ENCODE measurements around the gene STK32C.

Gene STK32C

DNA sequence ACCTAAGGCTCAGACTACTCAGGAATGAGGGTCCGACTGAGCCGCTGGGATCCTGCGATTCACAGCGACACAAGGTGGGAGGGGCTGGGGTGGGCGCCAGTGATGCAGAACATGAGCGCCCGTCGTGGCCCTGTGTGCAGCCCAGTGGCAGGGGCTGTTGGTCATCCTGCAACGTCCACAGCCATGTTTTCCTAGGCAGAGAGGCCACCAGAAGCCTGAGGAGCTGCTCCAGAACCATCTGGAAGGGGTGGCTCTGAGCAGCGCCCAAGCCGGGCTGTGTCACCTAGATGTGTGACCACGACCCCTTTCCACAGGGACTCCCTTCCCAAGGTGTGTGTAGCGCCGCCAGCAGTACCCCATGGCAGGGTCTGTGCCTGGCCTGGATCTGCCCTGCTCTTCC, 96.5 kb downstream of the STK32C start:
- Mint-ChIP-seq H3K9me3 (peaks cover 15 to 17% of the 10 kb centered on the region in 2 donors), H3K36me3 (peaks cover 28% of the 10 kb centered on the region in 2 donors)

DNA sequence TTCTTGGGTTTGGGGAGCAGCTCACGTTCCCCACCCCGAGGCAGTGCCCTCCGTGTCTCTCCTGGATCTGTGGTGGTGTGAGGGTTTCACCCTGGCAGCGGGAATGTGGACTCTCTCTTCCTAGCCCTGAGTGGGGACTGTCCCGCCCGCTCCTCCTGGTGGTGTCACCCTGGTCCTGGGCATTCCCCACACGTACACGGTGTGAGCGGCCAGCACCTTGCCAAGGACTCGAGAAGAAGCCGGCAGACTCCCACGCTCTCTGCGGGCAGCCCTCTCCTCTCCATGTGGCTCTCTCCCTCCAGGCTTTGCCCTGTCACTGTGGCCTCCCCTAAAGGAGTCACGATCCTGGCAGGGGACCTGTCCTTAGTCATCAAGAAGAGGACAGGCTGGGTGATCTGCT, 97.0 kb downstream of the STK32C start:
- H3K27me3 Mint-ChIP-seq = no peaks in the 10 kb centered on the region
- no peak for ATAC-seq (replicated peaks)
- no peak overlapping the region for H3K4me3 Mint-ChIP-seq
- H3K4me1 Mint-ChIP-seq = peaks cover 7 to 12% of the 10 kb centered on the region in 2 donors
- H3K36me3 Mint-ChIP-seq = peaks cover 28% of the 10 kb centered on the region in 2 donors
- no peak for DNase-seq
- no peak overlapping the region for H3K27ac Mint-ChIP-seq
- peaks cover 15 to 17% of the 10 kb centered on the region in 2 donors for H3K9me3 Mint-ChIP-seq

More for the DNA sequence above, 96.5 kb downstream of the STK32C start:
- Mint-ChIP-seq H3K27ac (no peak overlapping the region), H3K4me3 (no peak overlapping the region), H3K4me1 (peaks cover 7 to 12% of the 10 kb centered on the region in 2 donors), H3K27me3 (no peaks in the 10 kb centered on the region)
- no peak for DNase-seq
- no peak for ATAC-seq (replicated peaks)

DNA sequence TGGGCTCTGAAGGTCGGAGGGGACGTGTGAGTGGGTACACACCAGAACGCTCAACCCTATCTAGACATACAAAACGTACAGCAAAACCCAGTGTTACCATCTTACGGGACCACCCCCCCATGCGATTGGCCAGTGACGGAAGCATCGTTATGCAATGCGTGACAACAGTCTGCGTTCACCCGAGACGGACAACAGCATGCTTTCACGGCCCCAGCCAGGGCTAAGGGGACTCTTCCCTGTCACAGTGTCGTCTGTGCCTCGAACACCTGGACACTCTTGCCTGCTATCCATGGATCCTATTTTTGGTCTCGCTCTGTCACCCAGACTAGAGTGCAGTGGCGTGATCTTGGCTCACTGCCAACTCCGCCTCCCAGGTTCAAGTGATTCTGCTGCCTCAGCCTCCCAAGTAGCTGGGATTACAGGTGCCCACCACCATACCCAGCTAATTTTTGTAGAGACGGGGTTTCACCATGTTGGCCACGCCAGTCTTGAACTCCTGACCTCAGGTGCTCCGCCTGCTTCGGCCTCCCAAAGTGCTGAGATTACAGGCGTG, 97.7 kb downstream of the STK32C start:
- Mint-ChIP-seq H3K4me3 (no peak overlapping the region), H3K36me3 (peaks cover 23 to 24% of the 10 kb centered on the region in 2 donors), H3K9me3 (peaks cover 8 to 11% of the 10 kb centered on the region in 2 donors), H3K4me1 (peaks cover 7 to 12% of the 10 kb centered on the region in 2 donors), H3K27me3 (no peaks in the 10 kb centered on the region), H3K27ac (no peak overlapping the region)
- ATAC-seq (replicated peaks) (no peak), DNase-seq (no peak)

DNA sequence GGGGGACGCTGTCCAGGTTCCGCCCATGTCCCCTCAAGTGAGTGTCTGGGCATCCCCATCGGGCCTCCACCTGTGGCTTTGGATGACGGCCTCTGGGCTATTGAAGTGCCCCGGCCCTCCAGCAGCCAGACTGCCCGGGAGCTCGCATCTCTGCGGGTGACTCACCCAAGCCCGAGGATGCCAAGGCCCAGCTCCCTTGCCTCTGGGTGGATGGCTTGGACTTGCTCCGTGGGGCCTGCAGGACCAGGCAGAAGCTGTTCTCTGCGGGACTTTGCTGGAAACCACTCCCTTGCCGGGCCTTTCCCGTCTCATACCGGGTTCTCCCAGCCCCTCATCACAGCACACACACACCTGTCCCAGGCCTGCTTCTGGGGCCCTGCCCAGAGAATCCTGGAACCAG, 98.6 kb downstream of the STK32C start:
- Mint-ChIP-seq H3K27me3 (no peaks in the 10 kb centered on the region), H3K4me1 (peaks cover 7 to 12% of the 10 kb centered on the region in 2 donors), H3K9me3 (peaks cover 7 to 8% of the 10 kb centered on the region in 2 donors), H3K27ac (no peak overlapping the region), H3K36me3 (peaks cover 19 to 23% of the 10 kb centered on the region in 2 donors), H3K4me3 (no peak overlapping the region)
- no peak for ATAC-seq (replicated peaks)
- no peak for DNase-seq

DNA sequence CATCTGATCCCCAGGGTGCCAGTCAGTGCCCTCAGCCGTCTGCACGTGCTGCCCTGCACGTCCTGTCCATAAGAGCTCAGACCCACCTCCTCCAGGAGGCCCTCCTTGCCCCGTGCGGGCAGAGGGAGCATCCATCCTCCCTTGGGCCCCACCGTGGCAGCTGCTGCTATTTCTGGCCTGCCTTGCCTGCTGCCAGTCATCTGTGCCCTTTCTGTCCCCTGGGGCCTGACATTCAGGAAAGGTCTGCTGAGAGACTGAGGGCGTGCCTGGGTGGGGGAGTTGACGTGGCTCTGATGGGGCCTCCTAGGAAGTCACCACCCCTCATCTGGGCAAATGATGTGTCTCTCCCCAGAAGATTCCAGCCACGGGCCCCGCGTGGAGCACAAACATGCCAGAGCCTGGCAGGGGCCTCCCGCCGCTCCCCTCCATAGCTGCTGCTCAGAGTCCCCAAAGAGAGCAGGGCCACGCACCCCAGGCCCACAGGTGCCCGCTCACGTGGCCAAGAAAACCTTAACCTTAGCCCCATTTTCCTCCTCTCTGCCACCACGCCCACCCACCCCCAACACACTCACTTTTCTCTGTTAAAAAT, 99.2 kb downstream of the STK32C start:
- ATAC-seq (replicated peaks) (peak; percentile 94), DNase-seq (peak; percentile 57)
- Mint-ChIP-seq H3K4me3 (peak overlapping the region in 1 of 2 donors; percentile 44), H3K9me3 (peaks cover 4% of the 10 kb centered on the region in 2 donors), H3K36me3 (peaks cover 16 to 19% of the 10 kb centered on the region in 2 donors), H3K4me1 (peaks cover 7 to 12% of the 10 kb centered on the region in 2 donors), H3K27me3 (no peaks in the 10 kb centered on the region), H3K27ac (no peak overlapping the region)

DNA sequence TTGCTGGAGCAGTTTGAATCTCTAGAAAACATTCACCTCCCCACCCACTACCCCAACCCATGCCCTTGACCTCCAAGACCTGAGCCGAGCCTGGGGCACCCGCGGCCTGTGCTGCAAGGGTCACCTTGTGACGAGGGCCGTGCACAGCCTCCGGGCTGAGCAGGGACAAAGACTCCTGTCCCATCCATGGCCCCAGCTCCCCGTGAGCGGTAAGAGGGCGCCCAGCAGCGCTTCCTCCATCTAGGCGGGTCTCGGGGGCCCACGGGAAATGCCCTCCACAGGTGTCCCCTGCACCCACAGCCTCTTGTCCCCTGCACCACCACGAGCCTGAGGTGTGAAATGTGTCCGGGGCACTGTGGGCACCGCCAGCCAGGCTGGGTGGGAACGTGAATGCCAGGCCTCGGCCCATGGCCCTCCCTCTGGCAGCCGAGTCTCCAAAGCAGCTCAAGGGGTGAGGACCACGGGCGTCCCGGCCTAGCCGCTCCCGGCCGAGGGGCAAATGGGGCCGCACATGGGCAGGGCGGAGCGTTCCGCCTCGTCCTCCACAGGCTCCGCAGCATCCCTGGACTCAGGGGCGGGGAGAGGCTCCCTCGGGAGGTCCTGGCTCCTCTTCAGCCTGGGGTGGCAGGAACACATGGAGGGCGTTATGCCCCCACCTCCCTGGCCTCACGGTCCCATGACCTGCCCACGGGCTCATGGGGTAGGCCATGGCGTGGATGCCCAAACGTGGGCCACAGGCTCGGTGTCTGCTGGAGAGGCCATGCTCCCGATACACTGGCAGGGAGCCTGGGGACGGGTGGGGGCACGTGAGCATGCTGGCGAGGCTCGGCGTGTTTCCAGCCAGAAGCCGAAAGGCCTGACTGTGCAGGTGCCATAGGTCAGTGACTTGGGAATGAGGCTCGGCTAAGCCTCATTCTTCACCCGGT, 100.0 kb downstream of the STK32C start:
- DNase-seq (no peak), ATAC-seq (replicated peaks) (no peak)
- no peak overlapping the region for H3K27ac Mint-ChIP-seq
- peaks cover 0 to 2% of the 10 kb centered on the region in 2 donors for H3K9me3 Mint-ChIP-seq
- H3K4me1 Mint-ChIP-seq = peaks cover 7 to 12% of the 10 kb centered on the region in 2 donors
- H3K36me3 Mint-ChIP-seq = peaks cover 12 to 15% of the 10 kb centered on the region in 2 donors
- H3K4me3 Mint-ChIP-seq = no peak overlapping the region
- H3K27me3 Mint-ChIP-seq = no peaks in the 10 kb centered on the region

DNA sequence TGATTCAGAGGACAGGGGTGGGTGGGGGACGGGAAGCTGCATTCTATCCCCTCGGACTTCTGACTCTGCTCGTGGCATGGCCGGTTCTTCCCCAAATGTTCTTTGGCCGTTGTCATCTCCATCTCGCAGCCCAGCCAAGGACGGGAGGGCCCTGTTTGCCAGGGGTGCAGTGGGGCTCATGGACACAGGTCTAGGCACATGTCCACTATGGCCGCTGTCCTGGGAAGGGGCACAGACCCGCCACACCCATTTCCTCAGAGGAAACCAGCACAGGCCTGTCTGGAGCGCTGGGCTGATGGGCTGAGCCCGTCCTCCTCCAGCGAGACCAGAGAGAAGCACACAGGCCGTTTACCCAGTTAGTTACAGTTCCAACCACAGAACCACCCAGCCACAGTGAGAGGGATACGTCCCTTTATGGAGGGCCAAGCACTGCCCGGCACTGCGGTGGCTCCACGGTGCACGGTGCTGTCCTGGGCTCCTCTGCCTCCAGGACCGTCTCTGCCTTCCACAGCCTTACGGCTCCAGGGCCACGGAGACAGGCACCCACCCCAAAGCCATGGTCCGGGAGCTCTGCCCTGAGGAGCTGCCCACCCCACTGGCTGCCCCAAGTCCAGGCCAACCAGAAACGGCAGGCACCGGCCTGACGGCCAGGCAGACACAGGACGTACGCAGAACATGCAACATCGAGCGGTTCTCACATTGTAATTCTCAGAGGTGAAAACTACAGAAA, 100.8 kb downstream of the STK32C start:
- DNase-seq (no peak), ATAC-seq (replicated peaks) (no peak)
- Mint-ChIP-seq H3K27me3 (no peaks in the 10 kb centered on the region), H3K36me3 (peaks cover 5 to 7% of the 10 kb centered on the region in 2 donors), H3K27ac (no peak overlapping the region), H3K4me3 (no peak overlapping the region), H3K9me3 (peaks cover 0 to under 1% of the 10 kb centered on the region in 2 donors), H3K4me1 (peaks cover 7 to 12% of the 10 kb centered on the region in 2 donors)

DNA sequence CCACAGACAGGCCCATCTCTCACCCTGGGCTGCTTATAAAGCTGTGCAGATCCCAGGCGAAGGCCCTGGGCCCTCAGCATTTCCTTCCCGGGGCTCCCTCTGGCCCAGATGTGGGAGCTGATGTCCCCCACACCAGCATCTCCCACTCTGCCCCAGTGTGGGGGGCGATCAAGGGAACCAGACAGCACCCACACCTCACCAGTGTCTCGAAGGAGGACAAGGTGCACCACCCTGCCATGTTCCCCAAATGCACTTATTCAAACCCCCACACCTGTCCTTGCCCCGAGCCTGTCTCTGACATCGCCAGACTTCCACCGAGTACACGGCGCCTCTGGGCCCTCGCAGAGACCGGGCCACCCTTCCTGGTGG, 101.4 kb downstream of the STK32C start:
- DNase-seq = no peak
- no peak overlapping the region for H3K4me3 Mint-ChIP-seq
- peaks cover 7 to 12% of the 10 kb centered on the region in 2 donors for H3K4me1 Mint-ChIP-seq
- H3K9me3 Mint-ChIP-seq = no peaks in the 10 kb centered on the region
- peaks cover 3 to 6% of the 10 kb centered on the region in 2 donors for H3K36me3 Mint-ChIP-seq
- no peak for ATAC-seq (replicated peaks)
- H3K27ac Mint-ChIP-seq = no peak overlapping the region
- H3K27me3 Mint-ChIP-seq = no peaks in the 10 kb centered on the region

DNA sequence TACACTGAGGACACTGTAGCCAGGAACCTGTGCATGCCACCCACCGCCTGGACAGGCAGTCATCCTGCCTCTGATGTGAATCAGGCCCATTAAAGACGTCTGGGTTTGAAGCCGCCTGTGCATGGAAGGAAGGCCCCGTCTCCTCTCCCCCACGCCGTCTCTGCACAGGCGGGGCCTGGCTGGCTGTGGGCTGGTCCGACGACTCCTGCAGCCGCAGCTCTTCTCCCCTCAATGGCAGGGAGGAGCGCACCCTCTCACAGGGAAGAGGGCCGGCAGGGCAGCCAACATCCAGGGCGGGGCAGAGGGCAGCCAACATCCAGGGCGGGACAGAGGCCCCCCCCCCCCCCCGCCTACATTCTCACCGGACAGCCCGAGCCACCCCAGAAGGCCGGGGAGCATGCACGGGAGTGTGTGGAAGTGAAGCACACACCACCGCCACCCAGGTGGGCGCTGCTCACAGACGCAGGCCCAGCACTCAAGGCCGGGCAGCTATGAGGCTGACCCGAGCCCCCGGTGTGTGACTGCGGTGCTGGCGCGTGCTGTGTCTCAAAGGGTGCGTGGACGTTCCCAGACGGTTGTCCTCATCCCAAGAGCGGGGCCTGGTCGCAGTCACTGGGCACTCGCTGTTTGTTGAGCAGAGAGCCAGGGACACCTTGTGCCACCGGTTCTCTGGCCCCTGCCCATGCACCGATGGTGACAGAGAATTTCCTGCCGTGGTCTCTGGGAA, 101.9 kb downstream of the STK32C start:
- DNase-seq (no peak), ATAC-seq (replicated peaks) (no peak)
- H3K27ac Mint-ChIP-seq = no peak overlapping the region
- no peaks in the 10 kb centered on the region for H3K9me3 Mint-ChIP-seq
- peaks cover under 1 to 6% of the 10 kb centered on the region in 2 donors for H3K36me3 Mint-ChIP-seq
- no peak overlapping the region for H3K4me3 Mint-ChIP-seq
- no peaks in the 10 kb centered on the region for H3K27me3 Mint-ChIP-seq
- peaks cover 7 to 12% of the 10 kb centered on the region in 2 donors for H3K4me1 Mint-ChIP-seq

DNA sequence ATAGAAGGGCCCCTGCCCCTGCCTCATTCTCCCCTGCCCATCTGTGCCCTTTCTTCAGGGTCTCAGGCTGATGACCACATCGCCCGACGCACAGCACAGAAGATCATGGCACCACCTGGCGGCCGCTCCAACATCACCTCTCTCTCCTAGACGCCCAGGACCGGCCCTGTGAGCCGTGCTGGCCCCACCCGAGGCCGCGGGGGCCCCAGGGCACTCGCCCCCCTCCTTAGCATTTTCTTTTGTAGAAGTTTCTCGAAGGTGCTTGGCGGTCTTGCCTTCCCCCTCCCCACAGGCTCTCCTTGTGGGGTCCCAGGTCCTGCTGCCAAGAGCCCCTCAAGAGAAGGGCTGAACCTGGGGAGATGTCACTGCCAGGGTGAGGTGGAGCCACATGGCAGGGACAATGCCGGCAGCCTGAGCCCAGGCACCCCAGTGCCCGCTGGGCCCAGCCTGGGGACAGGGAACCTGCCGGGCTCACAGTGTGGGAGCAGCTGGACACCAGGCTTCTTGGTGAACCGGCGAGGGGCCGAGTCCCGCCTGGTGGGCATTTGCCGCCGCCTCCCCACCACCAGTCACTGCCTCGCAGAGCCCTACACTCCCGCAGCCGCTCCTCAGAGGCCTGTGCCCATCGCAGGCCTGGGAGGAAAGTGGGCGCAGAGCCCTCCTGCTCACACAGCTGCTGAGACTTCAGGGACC, 102.8 kb downstream of the STK32C start:
- Mint-ChIP-seq H3K9me3 (no peaks in the 10 kb centered on the region), H3K4me1 (peaks cover 7 to 12% of the 10 kb centered on the region in 2 donors), H3K27me3 (no peaks in the 10 kb centered on the region), H3K4me3 (no peak overlapping the region), H3K36me3 (peaks cover 0 to 6% of the 10 kb centered on the region in 2 donors), H3K27ac (no peak overlapping the region)
- DNase-seq (no peak), ATAC-seq (replicated peaks) (no peak)

DNA sequence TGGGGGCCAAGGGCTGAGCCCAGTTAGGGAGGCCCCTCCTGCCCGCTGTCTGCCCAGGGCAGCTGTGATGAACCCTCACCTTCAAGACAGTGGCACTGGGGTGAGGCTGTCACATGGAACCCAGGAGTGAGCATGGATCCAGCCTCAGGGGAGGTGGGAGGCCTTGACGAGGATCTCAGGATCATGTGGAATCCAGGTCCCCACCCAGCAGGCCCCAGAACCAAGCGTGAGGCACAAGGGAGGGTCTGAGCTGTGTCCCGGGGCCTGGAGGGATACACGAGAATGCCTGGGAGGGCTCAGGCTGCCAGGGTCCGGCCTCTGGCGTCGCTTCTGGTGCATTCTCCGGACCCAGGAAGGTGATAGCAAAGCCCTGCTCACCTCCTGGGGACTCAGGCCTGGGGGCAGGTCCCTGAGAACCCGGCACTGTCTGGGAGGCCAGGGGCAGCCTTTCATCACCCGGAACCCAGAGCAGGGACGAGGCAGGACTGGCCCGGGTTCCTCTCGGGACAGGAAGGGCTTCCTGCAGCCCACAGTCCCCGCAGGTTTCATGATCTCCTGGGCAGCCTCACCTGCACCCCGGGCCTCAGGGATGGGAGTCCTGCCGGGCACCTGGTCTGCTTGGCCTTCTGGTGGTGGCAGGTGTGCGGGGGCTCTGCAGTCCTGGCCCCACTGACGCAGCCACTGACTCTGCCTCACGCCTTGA, 103.5 kb downstream of the STK32C start:
- DNase-seq (no peak), ATAC-seq (replicated peaks) (no peak)
- Mint-ChIP-seq H3K27ac (no peak overlapping the region), H3K9me3 (no peaks in the 10 kb centered on the region), H3K27me3 (no peaks in the 10 kb centered on the region), H3K4me1 (peaks cover 7 to 11% of the 10 kb centered on the region in 2 donors), H3K36me3 (peaks cover 0 to 6% of the 10 kb centered on the region in 2 donors), H3K4me3 (no peak overlapping the region)

DNA sequence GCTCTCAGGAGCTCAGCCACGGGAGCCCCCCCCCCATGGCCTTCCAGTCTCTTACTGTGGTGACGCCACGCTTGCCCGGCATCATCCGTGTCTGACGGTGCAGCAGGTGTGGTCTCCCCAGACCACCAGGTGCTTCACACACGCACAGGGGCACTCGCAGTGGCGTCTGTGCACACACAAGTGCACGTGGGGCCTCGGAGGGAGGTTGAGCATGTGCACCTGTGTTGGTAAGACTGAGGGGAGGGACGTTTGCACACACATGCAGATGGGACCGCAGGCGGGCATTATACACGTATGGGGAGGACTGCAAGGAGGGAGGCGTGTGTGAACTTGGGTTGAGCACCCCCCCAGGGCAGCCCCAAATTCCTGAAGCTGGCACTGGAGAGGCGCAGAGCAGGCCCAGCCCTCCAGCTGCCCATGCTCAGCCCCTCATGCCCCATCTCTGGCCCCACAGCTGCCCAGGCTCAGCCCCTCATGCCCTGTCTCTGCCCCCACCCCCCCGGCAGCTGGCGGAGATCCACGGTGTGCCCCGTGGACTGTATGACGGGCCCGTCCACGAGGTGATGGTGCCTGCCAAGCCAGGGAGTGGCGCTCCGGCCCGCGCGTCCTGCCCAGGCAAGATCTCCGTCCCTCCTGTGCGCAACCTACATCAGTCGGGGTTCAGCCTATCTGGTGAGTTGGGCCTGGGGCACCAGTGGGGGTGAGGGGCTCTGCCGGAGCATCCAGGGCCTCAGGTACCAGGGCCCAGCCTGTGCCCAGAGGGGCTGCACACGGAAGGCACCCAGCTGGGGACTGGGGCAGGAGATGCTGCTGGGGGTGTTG, 104.3 kb downstream of the STK32C start:
- no peaks in the 10 kb centered on the region for H3K9me3 Mint-ChIP-seq
- no peaks in the 10 kb centered on the region for H3K27me3 Mint-ChIP-seq
- H3K4me3 Mint-ChIP-seq = no peak overlapping the region
- ATAC-seq (replicated peaks) (no peak), DNase-seq (no peak)
- peaks cover 0 to 3% of the 10 kb centered on the region in 2 donors for H3K36me3 Mint-ChIP-seq
- H3K27ac Mint-ChIP-seq = no peak overlapping the region
- peaks cover 2 to 4% of the 10 kb centered on the region in 2 donors for H3K4me1 Mint-ChIP-seq

Measured in stimulated activated naive B cell treated with anti-CD40 and anti-IgM and Interleukin-4, amounts not matched to agents 10 μg/mL and 1 μg/mL and 100 μg/mL, for 72 hours (primary cell).